ENCODE measurements around the gene NAA10.

GRCh38 chrX:153951683-153952372, 17.0 kb upstream of the NAA10 start:
- no peak for TF ChIP-seq TCF12 (IDR thresholded peaks at IDR 0.05; ENCODE audit: low read depth)
- no peak for TF ChIP-seq REST (IDR thresholded peaks at IDR 0.05; ENCODE audit: low read depth)
- no peak for TF ChIP-seq NFIC (IDR thresholded peaks at IDR 0.05)
- TF ChIP-seq EGR1 (IDR thresholded peaks at IDR 0.05) = no peak
- no peak for TF ChIP-seq EP300 (IDR thresholded peaks at IDR 0.05; ENCODE audit: borderline replicate concordance)
- no peak for TF ChIP-seq USF1 (IDR thresholded peaks at IDR 0.05)
- TF ChIP-seq YY1 (IDR thresholded peaks at IDR 0.05; ENCODE audit: low read depth) = no peak
- TF ChIP-seq CREB1 (IDR thresholded peaks at IDR 0.05; ENCODE audit: low read depth) = no peak
- no peak for TF ChIP-seq TAF1 (IDR thresholded peaks at IDR 0.05; ENCODE audit: low read depth)
- TF ChIP-seq MAX (IDR thresholded peaks at IDR 0.05) = no peak
- no peak for TF ChIP-seq FOXM1 (IDR thresholded peaks at IDR 0.05; ENCODE audit: borderline replicate concordance, low read depth)
- no peak for TF ChIP-seq RAD21 (IDR thresholded peaks at IDR 0.05; ENCODE audit: low read depth)

Data from Ishikawa (cell line).